Measurements from ENCODE around the gene SYNPR. TPM values are rescaled to one million over a fixed set of nuclear protein-coding genes. Genes with fewer than 3 reads are reported as not detected.

Gene SYNPR
- total RNA-seq, 2 experiments from 2014 or later: not detected

DNA sequence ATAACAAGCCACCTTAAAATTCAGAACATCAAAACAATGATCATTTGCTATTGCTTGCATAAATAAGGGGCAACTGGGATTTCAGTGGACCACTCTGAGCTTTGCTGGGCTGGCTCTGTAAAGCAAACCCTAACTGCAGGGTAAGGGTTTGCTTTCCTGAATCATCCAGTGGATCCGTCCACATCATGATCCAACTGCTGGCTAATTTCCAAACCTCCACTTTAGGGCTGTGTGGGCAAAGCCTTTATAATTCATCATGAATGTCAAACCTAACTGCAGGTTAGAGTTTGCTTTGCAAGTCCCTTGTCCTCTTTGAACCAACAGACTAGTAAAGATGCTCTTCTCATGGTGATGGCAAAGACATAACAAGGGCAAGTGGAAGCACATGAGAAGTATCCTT lies 76.1 kb downstream of the SYNPR start:
- no peak for TF ChIP-seq EZH2phosphoT487 (IDR thresholded peaks at IDR 0.05; ENCODE audit: borderline replicate concordance, low read depth, low read length)
- TF ChIP-seq, protein P1, sequence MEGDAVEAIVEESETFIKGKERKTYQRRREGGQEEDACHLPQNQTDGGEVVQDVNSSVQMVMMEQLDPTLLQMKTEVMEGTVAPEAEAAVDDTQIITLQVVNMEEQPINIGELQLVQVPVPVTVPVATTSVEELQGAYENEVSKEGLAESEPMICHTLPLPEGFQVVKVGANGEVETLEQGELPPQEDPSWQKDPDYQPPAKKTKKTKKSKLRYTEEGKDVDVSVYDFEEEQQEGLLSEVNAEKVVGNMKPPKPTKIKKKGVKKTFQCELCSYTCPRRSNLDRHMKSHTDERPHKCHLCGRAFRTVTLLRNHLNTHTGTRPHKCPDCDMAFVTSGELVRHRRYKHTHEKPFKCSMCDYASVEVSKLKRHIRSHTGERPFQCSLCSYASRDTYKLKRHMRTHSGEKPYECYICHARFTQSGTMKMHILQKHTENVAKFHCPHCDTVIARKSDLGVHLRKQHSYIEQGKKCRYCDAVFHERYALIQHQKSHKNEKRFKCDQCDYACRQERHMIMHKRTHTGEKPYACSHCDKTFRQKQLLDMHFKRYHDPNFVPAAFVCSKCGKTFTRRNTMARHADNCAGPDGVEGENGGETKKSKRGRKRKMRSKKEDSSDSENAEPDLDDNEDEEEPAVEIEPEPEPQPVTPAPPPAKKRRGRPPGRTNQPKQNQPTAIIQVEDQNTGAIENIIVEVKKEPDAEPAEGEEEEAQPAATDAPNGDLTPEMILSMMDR (conservative IDR thresholded peaks at IDR 0.05; ENCODE audit: low read length): no peak
- Histone ChIP-seq H2AFZ (ENCODE audit: low read length) (no peak overlapping the region), H4K20me1 (ENCODE audit: insufficient read depth, low read length) (0 out of 2 replicates have a peak, but pooled peaks cover 4% of the 10 kb centered on the region), H3K27ac (ENCODE audit: low read depth, low read length, poor library complexity, severe bottlenecking) (no peak overlapping the region), H3K79me2 (ENCODE audit: insufficient read depth, low read depth, low read length) (no peaks in the 10 kb centered on the region), H3K4me2 (ENCODE audit: low read length) (no peak overlapping the region), H3K4me1 (ENCODE audit: insufficient read depth, low read length, poor library complexity, severe bottlenecking) (no peaks in the 10 kb centered on the region), H3K36me3 (ENCODE audit: insufficient read depth, low read length) (no peaks in the 10 kb centered on the region), H3K9me3 (ENCODE audit: low read length) (no peaks in the 10 kb centered on the region), H3K9me2 (ENCODE audit: insufficient read depth, low read length) (no peaks in the 10 kb centered on the region), H3K4me3 (ENCODE audit: low read depth, low read length, poor library complexity, severe bottlenecking) (no peak overlapping the region)
- ChIA-PET POLR2A (no interaction called here), CTCF (ENCODE audit: unreplicated experiment) (no interaction called here)
- DNase-seq (ENCODE audit: low spot score): no peak
- no TSS peak for BruUV-seq (replicated peaks)
- intact Hi-C loops (cut with micrococcal nuclease; ENCODE audit: unreplicated experiment): no loop called here

DNA sequence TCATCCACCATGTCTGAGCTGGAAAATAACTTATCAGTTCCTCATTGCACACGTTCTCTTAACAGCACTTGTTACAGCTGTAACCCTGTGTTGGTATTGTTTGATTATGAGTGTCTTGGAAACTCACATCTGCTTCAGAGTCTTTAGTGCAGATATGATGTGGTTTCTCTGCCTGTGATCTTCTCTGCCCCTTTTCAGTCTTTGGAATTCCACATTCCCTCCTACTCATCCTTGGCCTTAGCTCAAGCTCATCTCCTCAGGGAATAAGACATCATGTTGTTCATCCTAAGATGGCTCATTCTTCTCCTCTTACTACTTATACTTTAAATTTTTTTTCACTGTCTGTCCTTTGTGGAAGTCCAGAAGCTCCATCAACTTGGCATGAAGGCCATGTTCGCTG lies 77.7 kb downstream of the SYNPR start:
- TF ChIP-seq, protein P1 (conservative IDR thresholded peaks at IDR 0.05; ENCODE audit: low read length): no peak
- TF ChIP-seq EZH2phosphoT487 (IDR thresholded peaks at IDR 0.05; ENCODE audit: borderline replicate concordance, low read depth, low read length): no peak
- ChIA-PET POLR2A (interaction anchor here (0.5 to 0.7 kb wide), 2 partner anchors 157 to 231 kb away, joined by 3 to 4 read pairs; no protein-coding TSS in a partner anchor), CTCF (ENCODE audit: unreplicated experiment) (no interaction called here)
- H3K27ac ChIP-seq (ENCODE audit: low read depth, low read length, poor library complexity, severe bottlenecking): no peak overlapping the region
- no peak overlapping the region for H2AFZ ChIP-seq (ENCODE audit: low read length)
- no peaks in the 10 kb centered on the region for H3K79me2 ChIP-seq (ENCODE audit: insufficient read depth, low read depth, low read length)
- H3K9me2 ChIP-seq (ENCODE audit: insufficient read depth, low read length): no peaks in the 10 kb centered on the region
- no peak for DNase-seq (ENCODE audit: low spot score)
- no peaks in the 10 kb centered on the region for H3K4me1 ChIP-seq (ENCODE audit: insufficient read depth, low read length, poor library complexity, severe bottlenecking)
- H3K4me3 ChIP-seq (ENCODE audit: low read depth, low read length, poor library complexity, severe bottlenecking): no peak overlapping the region
- no TSS peak for BruUV-seq (replicated peaks)
- no peak overlapping the region for H3K4me2 ChIP-seq (ENCODE audit: low read length)
- intact Hi-C loops (cut with micrococcal nuclease; ENCODE audit: unreplicated experiment): no loop called here
- no peaks in the 10 kb centered on the region for H3K9me3 ChIP-seq (ENCODE audit: low read length)
- H4K20me1 ChIP-seq (ENCODE audit: insufficient read depth, low read length): no peaks in the 10 kb centered on the region
- no peaks in the 10 kb centered on the region for H3K36me3 ChIP-seq (ENCODE audit: insufficient read depth, low read length)

DNA sequence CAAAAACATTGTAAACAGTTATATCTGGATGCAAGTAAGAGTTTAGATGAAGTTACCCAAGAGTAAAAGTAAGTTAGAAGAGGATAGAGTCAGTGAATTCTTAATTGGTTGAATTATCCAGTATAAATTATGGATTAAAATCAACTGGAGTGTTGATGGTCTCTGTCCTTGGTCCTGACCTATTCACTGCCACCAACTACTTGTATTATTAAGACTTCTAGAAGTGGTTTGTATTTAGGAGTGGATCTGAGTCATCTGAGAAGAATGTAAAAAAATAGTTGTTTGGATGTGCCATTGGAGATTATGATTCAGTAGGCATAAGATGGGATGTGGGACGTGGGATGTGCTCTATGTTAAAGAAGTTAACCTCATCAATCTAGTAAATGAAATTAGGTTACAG lies 86.4 kb downstream of the SYNPR start:
- Histone ChIP-seq H2AFZ (ENCODE audit: low read length) (no peak overlapping the region), H3K4me2 (ENCODE audit: low read length) (no peak overlapping the region), H3K9me3 (ENCODE audit: low read length) (no peaks in the 10 kb centered on the region), H3K4me1 (ENCODE audit: insufficient read depth, low read length, poor library complexity, severe bottlenecking) (no peaks in the 10 kb centered on the region), H4K20me1 (ENCODE audit: insufficient read depth, low read length) (no peaks in the 10 kb centered on the region), H3K9me2 (ENCODE audit: insufficient read depth, low read length) (no peaks in the 10 kb centered on the region), H3K27ac (ENCODE audit: low read depth, low read length, poor library complexity, severe bottlenecking) (no peak overlapping the region), H3K79me2 (ENCODE audit: insufficient read depth, low read depth, low read length) (no peaks in the 10 kb centered on the region), H3K4me3 (ENCODE audit: low read depth, low read length, poor library complexity, severe bottlenecking) (no peak overlapping the region), H3K36me3 (ENCODE audit: insufficient read depth, low read length) (no peaks in the 10 kb centered on the region)
- intact Hi-C loops (cut with micrococcal nuclease; ENCODE audit: unreplicated experiment): no loop called here
- ChIA-PET CTCF (ENCODE audit: unreplicated experiment) (no interaction called here), POLR2A (no interaction called here)
- DNase-seq (ENCODE audit: low spot score): no peak
- no peak for TF ChIP-seq EZH2phosphoT487 (IDR thresholded peaks at IDR 0.05; ENCODE audit: borderline replicate concordance, low read depth, low read length)
- TF ChIP-seq, protein P1 (conservative IDR thresholded peaks at IDR 0.05; ENCODE audit: low read length): no peak
- no TSS peak for BruUV-seq (replicated peaks)

All from OCI-LY7 (cell line).